ENCODE measurements around the gene ATF7IP. TPM values are rescaled to one million over a fixed set of nuclear protein-coding genes. Genes with fewer than 3 reads are reported as not detected.
A peak's percentile ranks its signal among the peaks of the same experiment; 100 is the strongest.
"Not testable (repeated sequence)": the region's sequence is repeated elsewhere in the genome, so short reads cannot be mapped to it uniquely, and the experiment has no call there.

Gene ATF7IP
- total and polyA plus RNA-seq, 9 donors: 19.9 to 38.1 (median 29.5) TPM

DNA sequence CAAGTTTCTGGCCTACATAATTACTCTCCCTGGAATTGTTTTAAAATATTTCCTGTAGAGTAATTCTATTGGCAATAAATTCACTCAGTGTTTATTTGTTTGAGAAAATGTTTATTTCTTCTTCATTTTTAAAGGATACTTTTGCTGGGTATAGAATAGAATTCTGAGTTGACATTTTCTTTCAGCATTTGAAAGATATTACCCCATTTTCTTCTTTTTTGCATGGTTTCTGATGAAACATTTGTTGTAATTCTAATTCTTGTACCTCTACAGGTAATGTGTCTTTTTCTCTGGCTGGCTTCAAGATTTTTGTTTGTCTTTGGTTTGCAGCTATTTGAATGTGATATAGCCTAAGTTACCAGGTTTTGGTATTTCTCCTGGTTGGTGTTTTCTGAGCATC is 25.1 kb upstream of the ATF7IP start:
- no peak for DNase-seq
- Histone ChIP-seq H3K9me3 (replicated peaks; ENCODE audit: control insufficient read depth, low read depth, low read length) (peaks cover 25% of the 10 kb centered on the region), H3K4me1 (ENCODE audit: control insufficient read depth, insufficient read depth, low read length) (no peaks in the 10 kb centered on the region), H3K4me3 (ENCODE audit: low read length) (no peak overlapping the region), H3K27ac (ENCODE audit: low read length) (no peak overlapping the region), H3K27me3 (ENCODE audit: control insufficient read depth, insufficient read depth, low read length) (no peaks in the 10 kb centered on the region), H3K36me3 (ENCODE audit: control insufficient read depth, insufficient read depth, low read length) (no peaks in the 10 kb centered on the region)

DNA sequence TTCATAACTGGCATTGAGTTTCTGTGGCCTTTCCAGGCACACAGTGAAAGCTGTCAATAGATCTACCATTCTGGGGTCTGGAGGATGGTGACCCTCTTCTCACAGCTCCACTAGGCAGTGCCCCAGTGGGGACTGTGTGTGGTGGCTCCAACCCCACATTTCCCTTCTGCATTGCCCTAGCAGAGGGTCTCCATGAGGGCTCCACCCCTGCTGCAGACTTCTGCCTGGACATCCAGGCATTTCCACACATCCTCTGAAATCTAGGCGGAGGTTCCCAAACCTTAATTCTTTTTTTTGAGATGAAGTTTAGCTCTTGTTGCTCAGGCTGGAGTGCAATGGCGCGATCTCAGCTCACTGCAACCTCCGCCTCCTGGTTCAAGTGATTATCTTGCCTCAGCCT is 14.0 kb upstream of the ATF7IP start:
- not testable (repeated sequence) for H3K27me3 ChIP-seq (ENCODE audit: control insufficient read depth, insufficient read depth, low read length); H3K4me1 ChIP-seq (ENCODE audit: control insufficient read depth, insufficient read depth, low read length); H3K36me3 ChIP-seq (ENCODE audit: control insufficient read depth, insufficient read depth, low read length); H3K4me3 ChIP-seq (ENCODE audit: low read length); DNase-seq; H3K27ac ChIP-seq (ENCODE audit: low read length)
- peaks cover 12% of the 10 kb centered on the region for H3K9me3 ChIP-seq (replicated peaks; ENCODE audit: control insufficient read depth, low read depth, low read length)
- no CpG with 5 or more reads among the region's 4 CpGs for WGBS (ENCODE audit: insufficient coverage)

DNA sequence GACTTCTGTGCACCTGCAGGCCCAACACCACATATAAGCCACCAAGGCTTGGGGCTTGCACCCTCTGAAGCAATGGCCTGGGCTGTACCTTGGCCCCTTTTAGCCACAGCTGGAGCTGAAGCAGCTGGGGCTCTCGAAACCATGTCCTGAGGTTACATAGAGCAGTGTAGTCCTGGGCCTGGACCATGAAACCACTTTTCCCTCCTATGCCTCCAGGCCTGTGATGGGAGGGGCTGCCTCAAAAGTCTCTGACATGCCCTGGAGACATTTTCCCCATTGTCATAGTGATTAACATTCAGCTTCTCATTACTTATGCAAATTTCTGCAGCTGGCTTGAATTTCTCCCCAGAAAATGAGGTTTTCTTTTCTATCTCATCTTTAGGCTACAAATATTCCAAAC is 13.4 kb upstream of the ATF7IP start:
- H3K36me3 ChIP-seq (ENCODE audit: control insufficient read depth, insufficient read depth, low read length); H3K27me3 ChIP-seq (ENCODE audit: control insufficient read depth, insufficient read depth, low read length); DNase-seq; H3K4me3 ChIP-seq (ENCODE audit: low read length); H3K27ac ChIP-seq (ENCODE audit: low read length); H3K4me1 ChIP-seq (ENCODE audit: control insufficient read depth, insufficient read depth, low read length): not testable (repeated sequence)
- H3K9me3 ChIP-seq (replicated peaks; ENCODE audit: control insufficient read depth, low read depth, low read length): peaks cover 12% of the 10 kb centered on the region
- no CpG with 5 or more reads among the region's 1 CpG for WGBS (ENCODE audit: insufficient coverage)

DNA sequence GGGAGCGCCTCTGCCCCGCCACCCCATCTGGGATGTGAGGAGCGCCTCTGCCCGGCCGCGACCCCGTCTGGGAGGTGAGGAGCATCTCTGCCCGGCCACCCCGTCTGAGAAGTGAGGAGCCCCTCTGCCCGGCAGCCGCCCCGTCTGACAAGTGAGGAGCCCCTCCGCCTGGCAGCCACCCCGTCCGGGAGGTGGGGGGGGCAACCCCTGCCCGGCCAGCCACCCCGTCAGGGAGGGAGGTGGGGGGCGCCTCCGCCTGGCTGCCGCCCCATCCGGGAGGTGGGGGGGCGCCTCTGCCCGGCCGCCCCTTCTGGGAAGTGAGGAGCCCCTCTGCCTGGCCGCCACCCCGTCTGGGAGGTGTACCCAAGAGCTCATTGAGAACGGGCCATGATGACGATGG is 10.8 kb upstream of the ATF7IP start:
- H3K27ac ChIP-seq (ENCODE audit: low read length); DNase-seq; H3K4me1 ChIP-seq (ENCODE audit: control insufficient read depth, insufficient read depth, low read length); H3K27me3 ChIP-seq (ENCODE audit: control insufficient read depth, insufficient read depth, low read length); H3K4me3 ChIP-seq (ENCODE audit: low read length); H3K36me3 ChIP-seq (ENCODE audit: control insufficient read depth, insufficient read depth, low read length): not testable (repeated sequence)
- H3K9me3 ChIP-seq (replicated peaks; ENCODE audit: control insufficient read depth, low read depth, low read length): peaks cover 12% of the 10 kb centered on the region
- WGBS (ENCODE audit: insufficient coverage): 87% methylated on average over 3 of the region's 28 CpGs

DNA sequence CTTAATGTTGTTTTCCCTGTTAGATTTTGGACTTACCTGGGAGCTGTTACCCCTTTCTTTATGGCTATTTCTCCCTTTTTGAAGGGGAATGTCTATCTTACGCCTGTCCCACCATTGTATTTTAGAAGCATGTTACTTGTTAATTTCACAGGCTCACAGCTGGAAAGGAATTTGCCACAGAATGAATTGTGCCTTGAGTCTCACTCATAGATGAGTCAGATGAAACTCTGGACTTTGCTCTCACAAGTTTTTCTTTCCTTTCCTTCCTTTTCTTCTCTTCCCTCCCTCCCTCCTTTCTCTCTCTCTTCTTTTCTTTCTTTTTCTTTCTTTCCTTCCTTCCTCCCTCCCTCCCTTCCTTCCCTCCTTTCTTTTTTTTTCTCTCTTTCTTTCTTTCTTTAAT is 9.3 kb upstream of the ATF7IP start:
- Histone ChIP-seq H3K27me3 (ENCODE audit: control insufficient read depth, insufficient read depth, low read length) (no peaks in the 10 kb centered on the region), H3K9me3 (replicated peaks; ENCODE audit: control insufficient read depth, low read depth, low read length) (peaks cover 10% of the 10 kb centered on the region), H3K4me1 (ENCODE audit: control insufficient read depth, insufficient read depth, low read length) (no peaks in the 10 kb centered on the region), H3K4me3 (ENCODE audit: low read length) (no peak overlapping the region), H3K27ac (ENCODE audit: low read length) (no peak overlapping the region), H3K36me3 (ENCODE audit: control insufficient read depth, insufficient read depth, low read length) (no peaks in the 10 kb centered on the region)
- no peak for DNase-seq
- WGBS (ENCODE audit: insufficient coverage): no CpG with 5 or more reads among the region's 1 CpG

DNA sequence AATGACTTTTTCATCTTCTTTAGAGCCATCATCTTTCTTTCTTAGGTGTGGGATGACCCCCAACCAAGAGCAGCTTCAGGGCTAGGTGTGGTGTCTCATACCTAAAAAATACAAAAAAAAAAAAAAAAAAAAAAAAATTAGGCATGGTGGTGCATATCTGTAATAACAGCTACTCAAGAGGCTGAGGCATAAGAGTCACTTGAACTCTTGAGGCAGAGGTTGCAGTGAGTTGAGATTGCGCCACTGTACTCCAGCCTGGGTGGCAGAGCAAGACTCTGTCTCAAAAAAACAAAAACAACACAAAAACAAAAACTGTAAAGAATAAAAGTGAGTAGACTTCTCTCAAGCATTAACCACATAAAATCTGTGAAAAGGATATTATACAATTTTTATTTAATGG is 8.0 kb upstream of the ATF7IP start:
- no peaks in the 10 kb centered on the region for H3K27me3 ChIP-seq (ENCODE audit: control insufficient read depth, insufficient read depth, low read length)
- H3K4me1 ChIP-seq (ENCODE audit: control insufficient read depth, insufficient read depth, low read length): no peaks in the 10 kb centered on the region
- H3K9me3 ChIP-seq (replicated peaks; ENCODE audit: control insufficient read depth, low read depth, low read length): no peaks in the 10 kb centered on the region
- no CpG with 5 or more reads among the region's 1 CpG for WGBS (ENCODE audit: insufficient coverage)
- no peak for DNase-seq
- no peak overlapping the region for H3K27ac ChIP-seq (ENCODE audit: low read length)
- H3K4me3 ChIP-seq (ENCODE audit: low read length): no peak overlapping the region
- H3K36me3 ChIP-seq (ENCODE audit: control insufficient read depth, insufficient read depth, low read length): no peaks in the 10 kb centered on the region

DNA sequence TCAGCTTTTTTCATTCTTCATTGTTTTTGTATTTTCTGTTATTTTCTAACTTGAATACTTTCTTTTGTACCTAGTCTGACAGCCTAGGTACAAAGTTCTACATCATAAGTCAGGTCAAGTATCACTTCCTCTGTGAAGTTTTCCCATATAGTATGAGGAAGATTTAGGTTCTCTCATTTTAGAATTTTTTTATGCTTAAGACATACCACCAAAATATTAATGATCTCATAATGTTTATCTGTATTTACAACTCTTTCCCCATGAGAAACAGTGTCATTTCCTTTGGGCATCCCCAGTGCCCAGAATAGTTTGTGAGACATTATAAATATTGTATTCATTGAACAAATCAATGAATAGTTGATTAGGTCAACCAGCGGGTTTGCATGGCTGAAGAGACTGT is 3.1 kb upstream of the ATF7IP start:
- DNase-seq: no peak
- Histone ChIP-seq H3K4me1 (ENCODE audit: control insufficient read depth, insufficient read depth, low read length) (peaks cover 2% of the 10 kb centered on the region), H3K27me3 (ENCODE audit: control insufficient read depth, insufficient read depth, low read length) (no peaks in the 10 kb centered on the region), H3K27ac (ENCODE audit: low read length) (no peak overlapping the region), H3K36me3 (ENCODE audit: control insufficient read depth, insufficient read depth, low read length) (no peaks in the 10 kb centered on the region), H3K9me3 (replicated peaks; ENCODE audit: control insufficient read depth, low read depth, low read length) (no peaks in the 10 kb centered on the region), H3K4me3 (ENCODE audit: low read length) (no peak overlapping the region)
- no CpG with 5 or more reads among the region's 1 CpG for WGBS (ENCODE audit: insufficient coverage)

DNA sequence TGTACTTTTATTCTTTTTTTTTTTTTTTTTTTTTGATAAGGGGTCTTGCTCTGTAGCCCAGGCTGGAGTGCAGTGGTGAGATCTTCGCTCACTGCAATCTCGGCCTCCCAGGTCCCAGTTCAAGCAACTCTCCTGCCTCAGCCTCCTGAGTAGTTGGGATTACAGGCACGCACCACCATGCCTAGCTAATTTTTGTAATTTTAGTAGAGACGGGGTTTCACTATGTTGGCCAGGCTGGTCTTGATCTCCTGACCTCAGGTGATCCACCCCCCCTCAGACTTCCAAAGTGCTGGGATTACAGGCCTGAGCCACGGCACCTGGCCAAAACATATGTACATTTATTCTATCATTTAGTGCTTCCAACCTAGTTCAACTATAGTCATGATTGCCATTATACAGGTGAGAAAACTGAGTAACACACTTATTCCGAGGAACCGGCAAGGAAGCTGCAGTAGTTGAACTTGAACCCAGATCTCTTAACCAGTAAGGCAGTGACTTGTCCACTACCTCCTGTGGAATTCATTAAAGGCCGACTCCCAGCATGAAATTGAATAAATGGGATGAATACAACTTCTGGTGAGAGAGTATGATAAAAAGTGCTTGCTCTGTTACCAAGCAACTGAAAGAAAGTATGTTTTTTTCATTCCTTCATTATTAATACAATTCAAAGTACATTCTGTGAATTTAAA is 755 bp upstream of the ATF7IP start:
- Histone ChIP-seq H3K27me3 (ENCODE audit: control insufficient read depth, insufficient read depth, low read length) (no peaks in the 10 kb centered on the region), H3K36me3 (ENCODE audit: control insufficient read depth, insufficient read depth, low read length) (peaks cover 5% of the 10 kb centered on the region), H3K4me1 (ENCODE audit: control insufficient read depth, insufficient read depth, low read length) (peaks cover 2% of the 10 kb centered on the region), H3K27ac (ENCODE audit: low read length) (peak overlapping the region; percentile 99), H3K4me3 (ENCODE audit: low read length) (peak overlapping the region; percentile 85), H3K9me3 (replicated peaks; ENCODE audit: control insufficient read depth, low read depth, low read length) (peaks cover 2% of the 10 kb centered on the region)
- no peak for DNase-seq
- 90% methylated on average over 2 of the region's 8 CpGs for WGBS (ENCODE audit: insufficient coverage)

DNA sequence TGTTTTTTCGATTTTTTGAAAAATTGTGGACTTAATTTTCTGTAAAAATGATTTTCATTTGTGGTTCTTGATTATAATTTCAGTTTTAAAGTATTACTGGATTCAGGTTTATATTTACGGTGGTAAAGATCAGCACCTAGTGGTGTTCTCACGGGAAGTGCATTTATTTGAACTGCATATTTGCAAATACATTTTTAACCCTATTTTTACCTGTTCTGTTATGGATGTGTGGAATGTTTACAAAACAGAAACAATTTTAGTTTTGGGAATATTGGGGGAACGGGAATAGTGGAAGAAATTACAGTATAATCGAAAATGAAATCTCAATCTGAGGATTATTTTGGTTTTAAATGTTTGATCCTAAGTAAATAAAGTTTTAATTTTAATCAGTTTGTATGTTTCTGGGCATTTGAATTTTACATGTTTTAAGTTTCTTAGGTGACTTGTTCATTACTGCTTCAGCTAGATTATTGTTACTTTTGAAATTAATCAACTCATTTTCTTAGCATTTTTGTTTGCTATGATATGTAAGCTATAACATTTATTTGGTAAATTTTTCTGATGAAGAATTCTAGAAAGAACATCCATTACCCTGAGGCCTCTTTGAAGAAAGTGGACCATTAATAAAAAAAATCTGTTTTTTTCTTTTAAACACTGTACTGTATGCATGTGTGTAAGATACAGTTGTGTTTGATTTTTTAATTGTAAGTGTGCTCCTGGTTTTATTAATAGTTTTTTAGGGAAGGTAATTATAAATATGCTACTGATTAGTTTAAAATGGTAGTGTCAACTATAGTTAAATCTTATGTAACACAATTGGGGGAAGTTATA is 942 bp downstream of the ATF7IP start:
- Histone ChIP-seq H3K4me1 (ENCODE audit: control insufficient read depth, insufficient read depth, low read length) (peaks cover 2% of the 10 kb centered on the region), H3K4me3 (ENCODE audit: low read length) (peak overlapping the region; percentile 85), H3K9me3 (replicated peaks; ENCODE audit: control insufficient read depth, low read depth, low read length) (peaks cover 2% of the 10 kb centered on the region), H3K27me3 (ENCODE audit: control insufficient read depth, insufficient read depth, low read length) (no peaks in the 10 kb centered on the region), H3K27ac (ENCODE audit: low read length) (peak overlapping the region; percentile 99), H3K36me3 (ENCODE audit: control insufficient read depth, insufficient read depth, low read length) (peaks cover 5% of the 10 kb centered on the region)
- WGBS (ENCODE audit: insufficient coverage): no CpG with 5 or more reads among the region's 5 CpGs
- peak; percentile 68 for DNase-seq

DNA sequence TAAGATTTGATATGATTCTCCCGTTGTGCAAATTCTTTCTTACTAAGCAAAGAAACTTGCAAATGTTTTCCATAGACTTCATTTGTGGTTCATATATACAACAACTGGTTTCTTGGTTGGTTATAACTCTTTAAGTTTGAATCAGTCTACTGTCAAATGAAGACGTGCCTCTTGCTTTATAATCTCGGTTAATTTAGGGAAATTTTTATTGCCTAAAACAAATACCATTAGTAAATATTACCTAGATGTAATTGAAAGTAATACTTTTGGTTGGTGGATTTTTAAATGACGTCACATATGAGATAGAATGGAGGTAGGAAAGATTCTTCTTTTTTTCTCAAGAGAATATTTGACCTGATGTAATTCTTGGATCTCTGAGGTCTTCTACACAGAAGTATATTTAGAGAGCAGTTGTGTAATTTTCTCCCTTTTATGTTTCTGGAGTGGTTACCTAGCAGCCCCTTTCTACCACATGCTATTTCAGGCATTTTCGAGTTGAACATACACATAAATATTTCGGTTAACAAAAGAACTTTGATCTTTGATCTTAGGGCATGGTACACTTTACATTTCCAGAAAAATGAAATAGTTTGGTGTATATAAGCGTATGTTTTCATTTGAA is 1.7 kb downstream of the ATF7IP start:
- peak; percentile 66 for DNase-seq
- Histone ChIP-seq H3K4me1 (ENCODE audit: control insufficient read depth, insufficient read depth, low read length) (peaks cover 2% of the 10 kb centered on the region), H3K36me3 (ENCODE audit: control insufficient read depth, insufficient read depth, low read length) (peaks cover 5% of the 10 kb centered on the region), H3K27ac (ENCODE audit: low read length) (peak overlapping the region; percentile 99), H3K9me3 (replicated peaks; ENCODE audit: control insufficient read depth, low read depth, low read length) (peaks cover 2% of the 10 kb centered on the region), H3K4me3 (ENCODE audit: low read length) (peak overlapping the region; percentile 85), H3K27me3 (ENCODE audit: control insufficient read depth, insufficient read depth, low read length) (no peaks in the 10 kb centered on the region)
- no CpG with 5 or more reads among the region's 7 CpGs for WGBS (ENCODE audit: insufficient coverage)

Data from muscle of leg (tissue), 11 donors.